ENCODE measurements around the gene CXXC4.

Gene CXXC4

DNA sequence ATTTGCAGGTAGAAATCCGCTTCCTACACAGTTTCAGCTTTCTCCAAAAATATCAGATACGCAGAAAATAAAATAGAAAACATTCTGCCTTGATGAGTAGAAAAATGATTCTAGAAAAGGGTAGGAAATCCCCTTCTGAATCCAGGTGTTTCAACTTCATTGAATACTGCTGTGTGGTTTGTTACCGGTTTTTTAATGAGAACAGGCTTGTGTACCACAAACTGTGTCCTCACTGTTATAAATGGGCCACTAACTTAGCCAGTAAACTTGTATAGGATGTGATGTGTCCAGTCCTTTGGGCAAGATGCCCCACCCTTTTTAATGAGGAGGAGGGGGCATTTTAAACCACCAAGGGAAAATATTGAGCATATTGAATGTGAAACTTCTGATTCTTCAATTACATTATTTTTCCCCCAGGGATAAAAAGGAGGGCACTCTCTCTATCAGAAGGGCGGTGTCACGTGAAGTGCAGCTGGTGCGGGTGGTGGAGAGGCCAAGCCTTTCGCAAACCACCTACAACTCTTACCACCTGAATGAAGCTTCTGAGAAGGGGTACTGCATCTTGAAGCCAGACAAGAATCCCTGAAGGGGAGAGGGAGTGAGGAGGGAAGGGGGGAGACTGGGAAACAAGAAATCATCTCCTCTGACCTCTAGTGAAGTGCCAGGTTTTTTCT, 4.5 kb downstream of the CXXC4 start:
- in situ Hi-C loops (cut with HindIII; ENCODE audit: low sequenced_read_pairs) = no loop called here

DNA sequence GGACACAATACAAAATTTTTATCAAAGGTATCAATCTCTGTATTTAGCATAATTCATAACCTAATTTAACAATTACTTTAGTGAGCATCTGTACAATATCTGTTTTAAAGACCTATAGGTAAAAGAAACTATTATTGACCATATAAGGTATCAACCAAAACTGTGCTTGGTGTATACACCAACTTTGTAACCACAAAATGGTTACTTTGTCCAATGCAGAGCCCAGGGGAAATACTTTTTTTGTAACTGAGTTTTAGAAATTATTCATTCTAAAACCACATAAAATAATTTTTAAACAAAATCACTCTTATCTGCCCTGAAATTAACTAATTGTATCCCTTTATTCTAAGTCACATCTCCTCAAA, 5.0 kb downstream of the CXXC4 start:
- in situ Hi-C loops (cut with HindIII; ENCODE audit: low sequenced_read_pairs) = no loop called here

DNA sequence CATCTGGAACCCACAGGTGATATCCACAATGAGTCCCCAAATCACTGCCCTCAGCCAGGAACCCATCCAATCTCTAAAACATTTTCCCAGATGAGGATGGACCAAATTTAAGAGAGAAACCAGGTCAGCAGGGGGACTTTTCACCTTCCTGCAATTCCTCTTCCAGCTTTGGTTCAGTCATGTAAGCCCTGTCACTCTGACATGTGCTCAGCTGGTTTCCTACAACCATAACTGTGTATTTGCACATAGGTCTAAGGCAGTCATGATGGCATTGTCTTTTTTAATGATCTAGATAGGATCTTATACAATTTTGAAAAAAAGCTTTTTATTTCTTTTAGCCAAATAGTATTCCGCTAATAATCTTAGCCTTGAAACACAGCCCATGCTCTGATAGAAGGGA, 6.5 kb downstream of the CXXC4 start:
- in situ Hi-C loops (cut with HindIII; ENCODE audit: low sequenced_read_pairs) = no loop called here

DNA sequence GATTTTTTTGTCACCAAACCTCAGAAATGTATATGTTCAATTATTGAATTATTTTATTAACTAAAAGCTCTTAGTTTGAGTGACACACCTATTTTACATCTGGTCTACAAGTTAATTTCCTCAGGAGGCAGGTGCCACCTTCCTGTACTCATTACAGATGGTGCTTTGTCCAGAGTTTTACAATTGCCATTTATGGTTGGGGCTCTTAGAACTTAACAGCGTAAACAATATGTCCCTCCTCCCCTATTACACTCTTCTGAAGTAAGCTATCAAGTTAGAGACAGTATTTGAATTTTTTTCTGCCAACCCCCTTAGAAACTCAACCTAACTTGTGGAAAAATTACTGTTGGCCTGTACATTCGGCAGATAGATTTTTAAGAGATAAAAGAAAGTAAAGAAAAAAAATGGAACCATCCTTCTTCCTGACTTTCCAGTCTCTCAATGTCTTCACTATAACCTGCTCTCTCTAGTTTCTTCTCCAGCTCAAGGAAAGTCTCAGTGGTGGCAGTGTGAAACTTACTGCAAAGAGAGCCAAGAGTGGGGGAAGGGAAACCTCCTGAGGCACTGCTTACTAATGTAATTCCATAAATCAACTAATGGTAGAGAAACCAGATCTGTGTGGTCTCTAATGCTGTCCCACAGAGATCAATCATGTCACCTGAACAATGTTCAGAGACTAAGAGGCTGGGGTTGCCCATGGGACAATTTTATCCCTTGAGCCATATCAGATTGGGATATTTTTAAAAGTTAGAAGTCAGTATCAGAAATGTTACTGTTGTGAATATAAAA, 7.8 kb downstream of the CXXC4 start:
- in situ Hi-C loops (cut with HindIII; ENCODE audit: low sequenced_read_pairs) = no loop called here

DNA sequence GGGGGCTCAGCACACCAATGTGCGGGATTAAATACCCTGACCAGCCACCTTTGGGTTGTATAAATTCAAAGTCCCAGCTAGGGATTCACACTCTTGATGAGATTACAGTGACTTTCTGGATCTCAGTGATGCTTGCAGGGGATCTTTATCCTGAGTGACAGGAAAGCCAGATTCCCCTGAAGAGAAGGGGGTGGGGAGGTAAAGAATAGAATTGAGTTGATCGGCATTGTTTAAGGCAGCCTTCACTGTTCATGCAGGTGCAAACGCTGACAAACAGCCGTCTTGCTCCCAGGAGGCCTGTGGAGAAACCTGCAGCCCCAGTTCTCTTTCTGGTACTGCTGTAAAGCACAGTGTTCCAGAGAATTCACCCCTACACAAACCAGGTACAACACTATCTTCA, 19.0 kb downstream of the CXXC4 start:
- in situ Hi-C loops (cut with HindIII; ENCODE audit: low sequenced_read_pairs) = no loop called here

DNA sequence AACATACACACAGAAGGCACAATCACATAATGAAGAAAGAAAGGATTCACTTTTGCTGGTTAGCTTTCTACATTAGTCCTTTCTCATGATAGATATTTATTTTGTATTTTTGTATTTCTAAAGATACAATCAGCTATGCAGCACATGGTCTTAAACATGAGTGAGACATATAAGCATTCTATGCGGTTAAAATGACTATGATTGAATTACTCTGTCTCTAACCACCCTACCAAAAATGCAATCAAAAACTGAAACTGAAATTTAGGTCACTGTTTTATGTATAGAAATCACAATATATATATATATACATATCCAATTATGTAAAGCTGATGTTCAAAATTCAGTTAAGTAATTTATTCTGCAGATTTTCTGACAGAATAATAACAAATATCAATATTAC, 21.9 kb downstream of the CXXC4 start:
- in situ Hi-C loops (cut with HindIII; ENCODE audit: low sequenced_read_pairs) = no loop called here

DNA sequence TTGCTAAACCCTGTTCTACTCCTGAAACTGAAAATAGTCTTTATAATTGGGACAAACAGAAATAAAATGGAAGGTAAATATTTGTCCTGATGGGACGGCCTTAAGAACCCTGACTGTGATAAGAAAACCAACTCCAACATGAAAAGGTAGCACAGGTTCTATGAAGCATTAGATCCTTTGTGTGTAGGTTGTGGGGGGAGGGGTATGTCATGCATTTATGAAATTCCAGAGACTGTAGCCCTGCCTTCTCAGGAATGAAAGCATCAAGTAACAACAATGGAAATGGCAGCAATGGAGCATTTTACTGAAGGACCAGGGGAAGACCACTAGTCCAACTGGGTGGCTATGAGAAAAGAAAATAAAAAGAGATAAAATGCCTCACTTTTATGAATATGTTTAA, 23.9 kb downstream of the CXXC4 start:
- in situ Hi-C loops (cut with HindIII; ENCODE audit: low sequenced_read_pairs) = no loop called here

DNA sequence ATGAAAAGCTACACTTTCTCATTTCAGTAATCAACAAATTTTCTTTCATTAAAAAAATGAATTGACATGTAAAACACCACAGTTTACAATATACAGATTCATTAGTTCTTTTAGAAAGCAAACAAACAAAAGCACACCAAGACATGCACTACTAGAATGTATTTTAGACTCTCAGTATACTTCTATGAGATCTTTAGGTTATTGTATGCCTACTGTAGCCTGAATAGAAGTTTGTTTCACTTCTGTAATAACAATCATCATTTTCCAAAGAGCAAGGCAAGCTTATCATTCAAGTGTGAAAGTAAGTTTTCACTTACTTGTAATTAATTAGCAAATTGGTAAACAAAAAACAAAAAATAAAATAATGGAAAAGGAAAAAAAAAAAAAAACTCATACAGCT, 24.9 kb downstream of the CXXC4 start:
- in situ Hi-C loops (cut with HindIII; ENCODE audit: low sequenced_read_pairs) = no loop called here

DNA sequence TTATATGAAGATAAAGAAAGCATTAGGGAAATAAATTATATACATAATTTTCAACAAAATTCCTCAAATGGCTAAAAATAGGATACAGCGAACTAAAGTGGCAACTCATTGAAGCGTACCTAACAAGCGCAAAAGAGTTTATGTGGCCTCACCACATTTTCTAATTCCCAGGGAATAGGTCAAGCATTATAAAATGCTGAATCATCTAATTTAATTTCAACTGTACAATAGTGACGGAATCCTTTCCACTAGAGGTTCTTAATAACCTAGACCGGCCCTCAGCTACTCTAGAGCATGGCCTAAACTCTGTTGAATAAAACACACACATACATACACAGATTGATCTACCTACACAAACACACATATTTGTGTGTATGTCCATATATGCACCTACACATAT, 29.1 kb downstream of the CXXC4 start:
- in situ Hi-C loops (cut with HindIII; ENCODE audit: low sequenced_read_pairs) = no loop called here

DNA sequence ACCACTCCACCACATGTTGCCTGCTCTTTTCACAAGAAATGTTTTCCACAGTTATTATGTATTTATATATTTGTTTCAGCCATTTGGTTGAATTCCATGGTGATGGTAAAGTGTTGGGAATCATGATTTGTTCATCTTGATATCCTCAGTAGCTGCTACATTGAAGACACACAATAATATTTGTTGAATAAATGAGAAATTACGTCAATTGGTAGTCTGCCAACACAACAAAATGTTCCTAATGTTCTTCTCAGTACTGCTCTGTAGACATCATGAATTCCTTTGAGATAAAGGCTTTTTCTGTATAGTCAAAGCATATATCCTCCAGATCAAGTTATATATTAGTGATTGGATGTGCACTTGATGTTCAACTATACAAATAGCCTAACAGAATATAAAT, 29.5 kb downstream of the CXXC4 start:
- in situ Hi-C loops (cut with HindIII; ENCODE audit: low sequenced_read_pairs) = no loop called here

DNA sequence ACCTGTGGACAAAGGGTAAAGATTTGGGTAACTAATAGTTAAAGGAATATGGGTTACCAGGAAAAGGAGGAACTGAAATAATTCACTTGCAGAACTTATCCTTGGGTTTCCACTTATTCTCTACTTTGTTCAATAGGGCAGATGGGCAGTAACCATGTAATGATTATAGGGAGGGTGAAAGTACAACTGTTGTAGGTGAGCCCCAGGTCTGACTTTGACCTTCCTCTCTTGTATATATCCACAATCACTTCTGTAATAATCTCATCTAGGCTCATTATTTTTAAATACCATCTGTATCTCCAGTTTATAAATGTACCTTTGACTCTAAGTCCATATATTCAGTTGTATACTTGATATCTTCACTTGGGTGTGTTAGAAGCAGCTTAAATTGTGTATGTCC, 32.1 kb downstream of the CXXC4 start:
- in situ Hi-C loops (cut with HindIII; ENCODE audit: low sequenced_read_pairs) = no loop called here

DNA sequence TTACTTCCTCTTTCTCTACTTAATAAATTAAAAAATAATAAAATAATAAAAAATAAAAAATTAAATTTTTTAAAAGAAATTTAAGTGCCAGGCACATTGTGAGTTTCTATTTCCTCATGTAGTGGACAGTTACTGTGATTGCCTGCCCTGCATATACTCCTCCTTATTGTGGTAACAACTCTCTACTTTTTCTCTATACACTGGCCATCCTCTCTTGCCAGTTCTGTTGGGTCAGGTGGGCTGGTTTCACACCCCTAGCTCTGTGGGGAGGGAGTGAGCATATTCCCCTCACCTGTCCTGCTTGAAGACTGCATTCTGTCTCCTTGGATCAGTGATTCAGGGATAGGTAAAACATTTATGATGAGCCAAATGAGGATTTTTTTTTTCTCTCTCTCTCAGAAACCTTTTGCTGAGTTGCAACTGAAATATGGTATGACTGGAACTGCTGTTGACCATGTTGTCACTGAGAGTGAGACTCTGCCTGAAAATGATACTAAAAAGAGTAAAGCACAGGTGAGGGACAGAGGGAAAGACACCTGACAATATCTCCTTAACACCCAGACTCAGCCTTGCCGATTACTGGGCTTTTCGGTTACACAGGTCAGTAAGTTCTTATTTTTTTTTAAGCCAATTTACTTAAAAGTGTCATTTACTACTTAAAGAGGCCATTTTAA, 37.2 kb downstream of the CXXC4 start:
- in situ Hi-C loops (cut with HindIII; ENCODE audit: low sequenced_read_pairs) = no loop called here

DNA sequence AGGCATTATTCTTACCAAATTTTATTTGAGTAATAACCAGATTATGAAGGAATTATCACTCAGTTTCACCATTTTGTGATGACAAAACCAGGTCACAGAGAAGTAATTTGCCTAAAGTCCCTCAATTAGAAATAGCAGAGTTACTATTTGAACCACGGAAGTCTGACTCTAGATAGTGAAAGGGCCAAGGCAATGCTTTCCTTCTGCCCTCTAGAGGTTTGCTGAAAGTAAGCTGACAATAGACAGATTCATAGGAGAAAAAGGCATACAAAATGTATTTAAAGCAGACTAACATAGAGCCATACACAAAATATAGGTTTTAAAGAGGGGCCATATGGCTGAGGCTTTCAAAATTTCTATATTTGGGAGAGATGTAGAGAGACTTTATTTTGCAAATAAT, 43.1 kb downstream of the CXXC4 start:
- in situ Hi-C loops (cut with HindIII; ENCODE audit: low sequenced_read_pairs) = no loop called here

DNA sequence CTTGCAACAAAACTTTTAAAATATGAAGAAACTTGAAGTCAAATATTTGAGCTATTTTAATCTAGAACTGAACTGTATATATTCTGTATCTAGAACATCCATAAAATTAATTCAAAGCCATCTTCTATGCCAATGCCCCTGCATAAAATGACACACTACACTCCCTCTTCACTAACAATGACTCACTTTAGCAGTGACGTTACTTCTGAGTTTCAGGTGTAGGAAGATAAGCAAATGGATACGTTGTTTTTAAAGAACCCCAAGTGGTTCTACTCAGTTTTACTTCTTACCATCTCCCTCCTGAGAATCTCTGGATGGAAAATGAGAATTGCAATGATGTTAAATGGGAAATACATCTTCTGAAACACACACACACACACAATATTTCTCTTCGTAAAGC, 45.2 kb downstream of the CXXC4 start:
- in situ Hi-C loops (cut with HindIII; ENCODE audit: low sequenced_read_pairs) = no loop called here

DNA sequence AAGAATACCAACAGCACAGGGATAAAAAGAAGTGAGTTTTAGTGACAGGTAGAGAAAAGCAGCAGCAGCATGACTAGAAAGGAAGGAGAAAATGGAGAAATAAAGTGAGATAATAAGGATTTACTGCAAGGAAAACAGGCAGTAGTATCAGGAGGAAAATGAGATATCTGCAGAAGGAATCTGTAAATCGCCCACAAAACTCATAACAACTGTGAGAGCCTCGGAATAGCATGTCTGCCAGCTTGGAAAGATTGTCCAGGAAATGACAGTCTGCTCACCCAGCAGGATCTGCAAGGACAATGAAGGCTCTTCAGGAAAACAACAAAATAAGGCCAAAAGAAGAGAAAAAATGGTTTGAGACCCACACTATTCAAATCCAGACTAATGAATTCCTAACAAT, 47.4 kb downstream of the CXXC4 start:
- in situ Hi-C loops (cut with HindIII; ENCODE audit: low sequenced_read_pairs) = no loop called here

DNA sequence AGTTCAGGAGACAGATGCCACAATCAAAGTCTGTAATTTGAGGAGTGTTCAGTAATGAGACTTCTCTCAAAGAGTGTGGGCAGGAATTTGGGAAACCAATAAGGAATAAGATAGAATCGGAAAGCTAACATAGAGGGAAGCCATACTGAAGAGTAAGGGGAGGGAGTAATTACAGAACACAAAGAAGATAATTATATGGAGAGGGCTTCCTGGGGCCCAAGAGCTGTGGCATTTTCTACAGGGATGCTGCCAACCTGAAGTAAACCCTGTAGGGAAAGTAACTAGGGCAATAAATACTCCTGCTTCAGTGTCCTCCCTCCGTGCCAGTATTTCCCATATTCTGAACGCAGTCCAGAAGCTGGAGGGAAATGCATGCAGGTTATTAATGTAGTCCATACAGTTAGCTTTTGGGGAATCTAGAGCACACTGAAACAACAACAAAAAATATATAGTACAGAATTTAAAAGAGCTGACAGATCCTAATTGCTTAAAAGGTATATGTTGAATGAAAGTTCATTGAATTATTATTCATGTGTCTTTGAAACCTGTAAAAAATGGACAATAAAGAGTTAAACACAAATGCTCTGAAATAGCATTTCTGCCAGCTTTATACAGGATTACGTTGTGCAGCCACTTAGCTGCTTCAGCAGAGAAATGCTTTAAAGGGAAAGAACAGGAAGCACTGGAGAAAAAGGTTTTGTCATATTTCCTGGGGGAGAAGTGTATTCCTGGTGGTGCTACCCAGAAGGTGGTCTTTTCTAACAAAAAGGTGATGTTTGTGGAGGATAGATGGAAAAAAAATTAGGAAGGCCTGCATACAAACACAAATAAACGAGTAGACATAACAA, 48.0 kb downstream of the CXXC4 start:
- in situ Hi-C loops (cut with HindIII; ENCODE audit: low sequenced_read_pairs) = no loop called here

DNA sequence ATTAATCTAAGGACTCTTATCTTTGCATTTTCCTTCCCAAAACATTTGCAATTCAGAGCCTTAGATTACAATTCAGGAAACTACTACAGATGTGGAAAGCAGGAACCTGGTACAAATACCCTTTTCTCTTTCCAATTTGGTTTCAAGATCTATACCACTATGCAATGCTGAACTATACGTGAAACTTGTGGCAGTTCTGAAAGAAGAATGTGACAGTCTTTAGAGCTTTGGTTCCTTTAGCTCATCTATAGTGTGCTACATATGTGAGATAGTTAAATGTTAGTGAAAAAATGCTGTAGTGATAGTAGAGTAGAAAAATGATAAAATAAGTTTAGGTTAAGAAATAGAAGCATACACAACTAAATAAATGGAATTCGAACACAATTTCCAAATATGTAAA, 50.0 kb downstream of the CXXC4 start:
- in situ Hi-C loops (cut with HindIII; ENCODE audit: low sequenced_read_pairs) = no loop called here

DNA sequence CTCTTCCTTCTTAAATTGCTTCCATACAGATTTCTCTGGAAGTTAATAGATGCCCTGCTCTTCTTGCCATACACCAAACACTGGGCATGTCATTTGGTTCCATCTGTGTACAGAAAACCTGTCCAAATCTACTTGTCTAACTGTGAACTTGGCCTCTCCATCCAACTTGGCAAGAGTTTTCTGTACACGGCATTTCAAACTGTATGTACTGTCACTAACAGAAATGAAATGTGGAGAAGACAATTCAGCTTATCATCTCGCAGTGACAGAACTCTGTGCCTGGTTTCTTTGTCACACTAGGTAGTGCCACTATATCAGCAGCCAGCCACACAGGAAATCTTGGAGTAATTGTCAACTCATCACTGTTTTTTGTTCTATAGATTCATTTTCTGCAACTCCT, 58.2 kb downstream of the CXXC4 start:
- in situ Hi-C loops (cut with HindIII; ENCODE audit: low sequenced_read_pairs) = no loop called here

DNA sequence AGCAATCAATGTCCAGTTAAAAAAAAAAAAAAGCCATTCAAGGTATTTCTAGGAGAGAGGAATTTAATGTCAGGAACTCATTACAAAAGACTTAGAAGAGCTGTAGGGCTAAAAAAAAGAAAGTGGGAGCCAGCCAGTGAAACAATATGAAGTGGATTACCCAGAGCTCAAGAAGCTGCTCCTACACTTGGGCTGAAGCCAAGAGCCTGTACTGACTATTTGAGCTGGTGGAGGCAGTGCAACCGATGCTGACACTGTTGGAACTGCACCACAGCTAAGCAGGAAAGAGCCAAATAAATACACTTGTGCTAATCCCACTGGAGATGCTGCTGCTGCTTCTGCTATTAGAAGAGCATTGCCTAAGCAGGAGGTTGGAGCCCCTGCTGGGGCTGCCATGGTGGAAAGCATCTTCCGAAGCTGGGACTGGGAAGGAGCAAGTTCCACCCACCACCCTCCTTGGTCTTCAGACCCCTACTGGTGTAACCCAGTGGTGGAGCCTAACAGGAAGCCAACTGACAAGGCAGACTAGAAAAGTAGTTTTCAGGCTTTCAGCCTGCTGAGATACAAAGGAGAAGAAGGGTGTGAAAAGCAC, 65.4 kb downstream of the CXXC4 start:
- in situ Hi-C loops (cut with HindIII; ENCODE audit: low sequenced_read_pairs) = no loop called here

DNA sequence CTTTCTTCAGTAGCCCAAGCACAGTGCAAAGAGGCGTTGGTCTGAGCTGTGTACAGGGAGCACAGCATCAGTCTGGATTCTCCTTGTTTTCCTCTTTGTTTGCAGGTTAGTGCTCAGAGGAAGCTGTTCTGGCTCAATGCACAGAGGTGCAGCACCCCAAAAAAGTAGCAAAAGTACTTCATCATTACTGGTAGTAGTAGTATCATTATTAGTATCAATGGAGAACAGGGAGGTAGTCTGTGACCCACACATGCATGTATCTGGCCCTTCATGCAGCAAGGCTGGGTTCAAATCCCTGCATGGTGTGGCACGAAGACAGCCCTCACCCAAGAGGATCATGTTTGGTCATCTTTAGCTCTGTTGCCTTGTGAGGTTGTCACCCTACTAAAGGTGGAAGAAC, 68.7 kb downstream of the CXXC4 start:
- in situ Hi-C loops (cut with HindIII; ENCODE audit: low sequenced_read_pairs) = no loop called here

DNA sequence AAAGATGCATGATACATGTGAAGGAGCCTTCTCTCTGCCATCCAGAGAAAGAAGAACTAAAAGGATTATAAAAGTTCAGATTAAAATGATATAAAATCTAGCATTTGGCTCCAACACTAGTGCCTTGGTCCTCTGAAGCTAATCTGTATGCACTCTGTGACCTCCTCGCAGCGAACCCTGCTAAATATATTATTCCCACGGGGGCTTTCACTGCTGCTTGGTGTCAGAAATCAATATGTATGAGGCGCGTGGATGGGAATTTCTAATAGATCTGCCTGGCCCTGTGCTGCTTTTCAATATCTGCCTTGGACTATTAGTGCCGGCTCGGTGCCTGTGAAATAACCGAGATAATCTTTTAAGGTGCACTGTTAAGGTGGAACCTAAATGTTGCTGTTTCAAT, 69.7 kb downstream of the CXXC4 start:
- in situ Hi-C loops (cut with HindIII; ENCODE audit: low sequenced_read_pairs) = no loop called here

All from endothelial cell of hepatic sinusoid (primary cell).